ENCODE data around the gene MPC1. TPM values are rescaled to one million over a fixed set of nuclear protein-coding genes. Genes with fewer than 3 reads are reported as not detected.

The MPC1 gene
- total RNA-seq, 1 donor from 2014 or later = 23.8 TPM

- DNase-seq (ENCODE audit: low spot score in 2 of 2) = no peak
- no peaks in the 10 kb centered on the region for H3K9me3 ChIP-seq
- no peak for TF ChIP-seq CTCF (IDR thresholded peaks at IDR 0.05)
- intact Hi-C loops (cut with DNase I) = no loop called here
- H3K36me3 ChIP-seq = peaks cover 0 to 19% of the 10 kb centered on the region in 2 donors
- H3K27ac ChIP-seq = no peak overlapping the region
- no peak overlapping the region for H3K4me3 ChIP-seq
- H3K4me1 ChIP-seq = no peaks in the 10 kb centered on the region
- no peaks in the 10 kb centered on the region for H3K27me3 ChIP-seq
Measured at GRCh38 chr6:166412156-166412910, 29.6 kb upstream of the MPC1 start.

GRCh38 chr6:166411721-166412151 lies 29.0 kb upstream of the MPC1 start:
- Histone ChIP-seq H3K36me3 (peaks cover 0 to 19% of the 10 kb centered on the region in 2 donors), H3K27me3 (no peaks in the 10 kb centered on the region), H3K9me3 (no peaks in the 10 kb centered on the region), H3K27ac (no peak overlapping the region), H3K4me1 (no peaks in the 10 kb centered on the region), H3K4me3 (no peak overlapping the region)
- DNase-seq (ENCODE audit: low spot score in 2 of 2) = no peak
- intact Hi-C loops (cut with DNase I) = no loop called here
- no peak for TF ChIP-seq CTCF (IDR thresholded peaks at IDR 0.05)

GRCh38 chr6:166411271-166411670 lies 28.5 kb upstream of the MPC1 start:
- intact Hi-C loops (cut with DNase I) = no loop called here

GRCh38 chr6:166410426-166410935 lies 27.7 kb upstream of the MPC1 start:
- intact Hi-C loops (cut with DNase I) = no loop called here
- no peak overlapping the region for H3K4me3 ChIP-seq
- H3K27ac ChIP-seq = no peak overlapping the region
- no peak for DNase-seq (ENCODE audit: low spot score in 2 of 2)
- no peaks in the 10 kb centered on the region for H3K27me3 ChIP-seq
- TF ChIP-seq CTCF (IDR thresholded peaks at IDR 0.05) = no peak
- H3K36me3 ChIP-seq = peaks cover 0 to 19% of the 10 kb centered on the region in 2 donors
- no peaks in the 10 kb centered on the region for H3K9me3 ChIP-seq
- no peaks in the 10 kb centered on the region for H3K4me1 ChIP-seq

More at GRCh38 chr6:166411271-166411670, 28.5 kb upstream of the MPC1 start:
- no peak for DNase-seq (ENCODE audit: low spot score in 2 of 2)
- Histone ChIP-seq H3K36me3 (peaks cover 0 to 19% of the 10 kb centered on the region in 2 donors), H3K4me1 (no peaks in the 10 kb centered on the region), H3K4me3 (no peak overlapping the region), H3K27ac (no peak overlapping the region), H3K27me3 (no peaks in the 10 kb centered on the region), H3K9me3 (no peaks in the 10 kb centered on the region)
- TF ChIP-seq CTCF (IDR thresholded peaks at IDR 0.05) = no peak

- Histone ChIP-seq H3K9me3 (no peaks in the 10 kb centered on the region), H3K27me3 (no peaks in the 10 kb centered on the region), H3K4me1 (no peaks in the 10 kb centered on the region), H3K36me3 (peaks cover 0 to 19% of the 10 kb centered on the region in 2 donors), H3K27ac (no peak overlapping the region), H3K4me3 (no peak overlapping the region)
- DNase-seq (ENCODE audit: low spot score in 2 of 2) = no peak
- intact Hi-C loops (cut with DNase I) = no loop called here
- TF ChIP-seq CTCF (IDR thresholded peaks at IDR 0.05) = no peak
Measured at GRCh38 chr6:166408936-166409755, 26.4 kb upstream of the MPC1 start.

All from ascending aorta (tissue), 2 donors.